CD4-positive, alpha-beta T cell (primary cell): ENCODE data around the gene MIOS. TPM values are rescaled to one million over a fixed set of nuclear protein-coding genes. Genes with fewer than 3 reads are reported as not detected.

Source experiments
- ATAC-seq: fragments of 200-7000 bp; cut with Tn5 transposase; one replicate; pipeline ENCODE4 v1.10.0; 2022; ENCODE audit warnings: mild to moderate bottlenecking; ENCODE audit not compliant: poor library complexity
- CTCF ChIA-PET: fragments of 350-600 bp; sonication (Branson Sonifier 250); formaldehyde crosslinking; loops from one replicate; lab custom pipeline; 2021; ENCODE audit warnings: antibody characterized with exemption, inconsistent platforms; lab: Charles Lee
- POLR2A ChIA-PET: fragments of 350-600 bp; sonication (Branson Sonifier 250); formaldehyde crosslinking; loops from one replicate; lab custom pipeline; 2021; ENCODE audit warnings: antibody characterized with exemption, inconsistent platforms; lab: Charles Lee
- DNase-seq, 14 experiments: peaks; one replicate each; pipeline ENCODE4 v3.0.0-alpha.2; 2013 to 2020; ENCODE audit warnings: mixed read lengths in 2 of 14
- H3K27ac ChIP-seq, 2 donors: one replicate each; pipeline versions ENCODE4 v1.5.1 to v1.7.0; 2013; ENCODE audit warnings: low read length in 2 of 2, low read depth in 1 of 2, mild to moderate bottlenecking in 1 of 2
- H3K27me3 ChIP-seq, 2 experiments: 1 replicate in 1 of 2; 2 replicates in 1 of 2; pipeline versions ENCODE4 v1.6.1 to v1.7.0; 2013; ENCODE audit warnings: low read length in 2 of 2, control low read depth in 1 of 2, mild to moderate bottlenecking in 1 of 2, moderate library complexity in 1 of 2; ENCODE audit not compliant: insufficient read depth in 2 of 2, control insufficient read depth in 1 of 2
- H3K36me3 ChIP-seq: one replicate; pipeline ENCODE4 v1.6.1; 2013; ENCODE audit warnings: low read length, control low read depth; ENCODE audit not compliant: insufficient read depth
- H3K4me1 ChIP-seq: one replicate; pipeline ENCODE4 v1.6.1; 2013; ENCODE audit warnings: low read length, control low read depth; ENCODE audit not compliant: insufficient read depth
- H3K4me3 ChIP-seq: one replicate; pipeline ENCODE4 v1.5.1; 2013; ENCODE audit warnings: mild to moderate bottlenecking, low read length, moderate library complexity
- H3K9me3 ChIP-seq, 2 experiments: 1 replicate in 1 of 2; 2 replicates in 1 of 2; pipeline versions ENCODE4 v1.6.1 to v1.7.0; 2013; ENCODE audit warnings: low read length in 2 of 2, mild to moderate bottlenecking in 2 of 2, control low read depth in 1 of 2, moderate library complexity in 1 of 2; ENCODE audit not compliant: control insufficient read depth in 1 of 2, insufficient read depth in 1 of 2
- H3K27ac Mint-ChIP-seq: one replicate; pipeline ENCODE4 v1.8.0; 2020; ENCODE audit warnings: mixed read lengths
- H3K27me3 Mint-ChIP-seq: one replicate; pipeline ENCODE4 v1.8.0; 2021; ENCODE audit warnings: mixed read lengths
- H3K36me3 Mint-ChIP-seq: one replicate; pipeline ENCODE4 v1.8.0; 2021; ENCODE audit warnings: low read depth, mixed read lengths
- H3K4me1 Mint-ChIP-seq: one replicate; pipeline ENCODE4 v1.8.0; 2021; ENCODE audit warnings: low read depth, mixed read lengths
- H3K4me3 Mint-ChIP-seq: one replicate; pipeline ENCODE4 v1.8.0; 2020; ENCODE audit warnings: mild to moderate bottlenecking, mixed read lengths
- H3K9me3 Mint-ChIP-seq: one replicate; pipeline ENCODE4 v1.8.0; 2020; ENCODE audit warnings: mixed read lengths
- CTCF ChIP-seq: fragments of 200-600 bp; IDR thresholded peaks from one replicate; pipeline ENCODE4 v1.8.0; 2022; ENCODE audit warnings: antibody characterized with exemption, mild to moderate bottlenecking
- intact Hi-C, 2 experiments: fragments of 100-400 bp; cut with DNase I in 1 of 2; cut with micrococcal nuclease in 1 of 2; formaldehyde crosslinking; loops; one replicate each; pipeline versions ENCODE4 v1.15.1 to v1.9.0; 2023 to 2025; cut with DNase I, micrococcal nuclease
- total RNA-seq, 174 experiments: library from RNA in 2 of 174; stranded (reverse) in 2 of 174; gene quantifications; one replicate each; pipeline ENCODE4 v1.2.3 and lab custom pipeline; 2021 to 2026

Gene MIOS
- total RNA-seq, 2 experiments from 2014 or later = 30.8 to 33.3 TPM

DNA sequence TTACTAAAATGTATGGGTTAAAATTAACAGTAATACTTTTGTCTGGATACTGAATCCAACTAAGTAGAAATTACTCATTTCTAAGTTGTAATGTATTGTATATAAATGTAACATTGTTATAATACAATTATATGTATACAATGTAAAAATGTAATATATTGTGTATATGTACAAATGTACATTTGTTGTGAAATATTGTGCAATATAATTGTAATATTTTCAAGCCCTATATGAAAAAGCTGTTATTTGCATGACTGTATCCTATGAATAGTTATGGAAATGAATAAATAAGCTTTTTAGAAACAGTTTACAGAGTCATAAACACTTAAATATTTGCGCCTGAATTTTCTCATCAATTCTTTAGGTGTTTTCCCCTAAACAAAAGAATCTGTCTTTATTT lies 53.6 kb downstream of the MIOS start:
- Histone ChIP-seq H3K27ac (no peak overlapping the region), H3K4me3 (no peak overlapping the region), H3K9me3 (no peaks in the 10 kb centered on the region), H3K4me1 (no peaks in the 10 kb centered on the region), H3K27me3 (no peaks in the 10 kb centered on the region), H3K36me3 (no peaks in the 10 kb centered on the region)
- Mint-ChIP-seq H3K27me3 (peaks cover 4% of the 10 kb centered on the region), H3K9me3 (no peaks in the 10 kb centered on the region), H3K4me1 (peaks cover 5% of the 10 kb centered on the region), H3K4me3 (no peak overlapping the region), H3K27ac (no peak overlapping the region), H3K36me3 (no peaks in the 10 kb centered on the region)
- CTCF ChIA-PET = interaction anchor here (1.0 kb wide), 1 partner anchor 20 kb away, joined by 3 read pairs; no protein-coding TSS in a partner anchor
- no peak for TF ChIP-seq CTCF
- POLR2A ChIA-PET = no interaction called here
- DNase-seq (no peak), ATAC-seq (no peak)
- intact Hi-C loops = no loop called here

GRCh38 chr7:7620644-7621210 lies 54.0 kb downstream of the MIOS start:
- CTCF ChIA-PET = no interaction called here
- Histone ChIP-seq H3K27me3 (no peaks in the 10 kb centered on the region), H3K9me3 (peaks cover 0 to 2% of the 10 kb centered on the region in 2 experiments), H3K4me3 (no peak overlapping the region), H3K4me1 (no peaks in the 10 kb centered on the region), H3K27ac (no peak overlapping the region), H3K36me3 (no peaks in the 10 kb centered on the region)
- Mint-ChIP-seq H3K9me3 (no peaks in the 10 kb centered on the region), H3K4me1 (peaks cover 5% of the 10 kb centered on the region), H3K27me3 (peaks cover 4% of the 10 kb centered on the region), H3K27ac (no peak overlapping the region), H3K4me3 (no peak overlapping the region), H3K36me3 (no peaks in the 10 kb centered on the region)
- TF ChIP-seq CTCF = no peak
- intact Hi-C loops = no loop called here
- ATAC-seq = no peak
- DNase-seq = no peak
- POLR2A ChIA-PET = no interaction called here

- ChIA-PET POLR2A (no interaction called here), CTCF (no interaction called here)
- Histone ChIP-seq H3K4me3 (no peak overlapping the region), H3K27ac (no peak overlapping the region), H3K4me1 (no peaks in the 10 kb centered on the region), H3K27me3 (no peaks in the 10 kb centered on the region), H3K9me3 (peaks cover 3 to 9% of the 10 kb centered on the region in 2 experiments), H3K36me3 (no peaks in the 10 kb centered on the region)
- TF ChIP-seq CTCF = no peak
- intact Hi-C loops = no loop called here
- Mint-ChIP-seq H3K4me3 (no peak overlapping the region), H3K4me1 (no peaks in the 10 kb centered on the region), H3K27ac (no peak overlapping the region), H3K27me3 (peaks cover 4% of the 10 kb centered on the region), H3K36me3 (no peaks in the 10 kb centered on the region), H3K9me3 (no peaks in the 10 kb centered on the region)
- ATAC-seq (no peak), DNase-seq (no peak)
Observed at GRCh38 chr7:7628476-7628875, 61.8 kb downstream of the MIOS start.
